ENCODE data around the gene ZNF70. TPM values are rescaled to one million over a fixed set of nuclear protein-coding genes. Genes with fewer than 3 reads are reported as not detected.

ZNF70 gene
- total RNA-seq, 1 donor from 2014 or later: 7.8 TPM

DNA sequence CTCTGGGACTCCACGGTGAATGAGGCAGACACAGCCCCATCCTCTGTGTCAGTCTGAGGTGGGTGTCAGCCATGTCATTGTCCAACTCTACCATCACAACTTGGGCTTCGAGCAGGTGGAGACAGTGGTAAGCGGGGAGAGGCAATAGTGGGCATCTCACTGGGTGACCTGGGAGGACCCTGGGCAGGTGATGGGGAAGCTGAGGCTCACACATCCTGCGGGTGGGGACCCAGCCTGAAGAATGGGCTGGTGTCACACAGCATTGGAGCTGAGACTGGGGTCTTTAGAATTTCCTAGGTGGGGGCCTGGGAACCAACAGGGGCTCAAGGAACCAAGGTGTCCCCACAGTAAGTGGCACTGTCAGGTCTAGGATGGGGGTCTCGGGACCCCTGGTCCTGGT, 28.8 kb upstream of the ZNF70 start:
- no peak for DNase-seq (ENCODE audit: low spot score)

DNA sequence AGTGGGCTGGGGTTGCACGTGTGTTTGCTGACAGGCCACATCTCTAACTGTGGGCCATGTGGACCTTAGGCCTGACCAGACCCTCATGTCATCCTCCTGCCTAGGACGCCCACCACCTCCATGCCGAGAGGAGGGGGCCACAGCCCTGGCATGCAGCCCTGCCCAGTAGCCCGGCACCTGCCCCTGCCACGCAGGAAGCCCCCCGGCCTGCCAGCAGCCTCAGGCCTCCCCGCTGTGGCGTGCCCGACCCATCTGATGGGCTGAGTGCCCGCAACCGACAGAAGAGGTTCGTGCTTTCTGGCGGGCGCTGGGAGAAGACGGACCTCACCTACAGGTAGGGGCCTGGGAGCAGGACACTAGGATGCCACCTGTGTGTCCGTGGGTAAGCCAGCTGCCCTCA, 28.2 kb upstream of the ZNF70 start:
- no peak for DNase-seq (ENCODE audit: low spot score)

DNA sequence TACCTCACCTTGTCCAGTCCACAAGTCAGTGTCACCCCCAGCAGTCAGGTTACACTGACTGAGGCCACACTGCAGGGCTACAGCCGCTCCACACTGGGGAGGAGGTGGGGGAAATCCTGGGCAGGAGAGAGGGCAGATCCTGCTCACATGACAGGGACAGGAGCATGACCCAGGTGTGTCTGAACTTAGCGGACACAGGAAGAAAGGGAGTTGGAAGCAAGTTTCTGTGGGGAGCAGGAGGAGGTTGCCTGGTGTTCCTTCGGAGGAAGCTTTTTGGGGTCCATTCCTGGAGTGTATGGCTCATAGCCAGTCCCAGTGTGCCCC, 27.6 kb upstream of the ZNF70 start:
- no peak for DNase-seq (ENCODE audit: low spot score)

DNA sequence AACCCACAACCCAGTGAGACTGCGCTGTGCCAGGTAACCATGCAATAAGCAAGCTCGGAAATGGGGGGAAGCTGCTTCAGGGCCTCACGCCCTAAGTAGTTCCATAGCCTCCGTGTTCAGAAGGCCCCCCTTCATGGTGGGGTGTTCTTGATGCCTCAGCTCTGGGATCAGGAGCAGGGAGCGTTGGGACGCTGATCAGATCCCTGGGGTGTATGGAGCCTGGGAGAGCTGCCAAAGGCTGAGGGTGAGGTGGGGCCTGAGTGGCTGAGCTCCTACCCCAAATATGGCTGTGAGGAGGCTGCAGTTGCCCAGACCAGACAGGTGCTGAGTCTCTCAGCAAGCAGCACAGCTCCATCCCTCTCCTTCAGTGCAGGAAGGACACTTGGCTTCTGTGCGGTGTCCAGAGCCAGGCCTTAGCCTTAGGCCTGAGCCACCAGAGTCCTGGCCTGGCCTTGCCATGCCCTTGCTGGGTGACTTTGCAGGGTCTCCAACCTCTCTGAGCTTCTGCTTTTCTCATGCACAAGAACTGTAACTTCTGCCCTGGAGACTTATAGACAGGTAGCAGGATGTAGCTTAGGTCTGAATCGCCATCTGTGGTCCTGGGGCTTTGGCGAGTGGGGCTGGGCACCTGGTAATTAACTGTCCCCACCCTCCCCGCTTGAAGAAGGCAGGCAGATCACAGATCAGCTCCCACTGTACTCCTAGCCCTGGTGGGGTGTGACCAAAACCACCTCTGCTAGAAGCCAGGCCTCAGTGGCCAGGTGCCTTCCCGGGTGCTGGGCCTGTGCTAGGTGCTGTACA, 27.1 kb upstream of the ZNF70 start:
- DNase-seq (ENCODE audit: low spot score): no peak

DNA sequence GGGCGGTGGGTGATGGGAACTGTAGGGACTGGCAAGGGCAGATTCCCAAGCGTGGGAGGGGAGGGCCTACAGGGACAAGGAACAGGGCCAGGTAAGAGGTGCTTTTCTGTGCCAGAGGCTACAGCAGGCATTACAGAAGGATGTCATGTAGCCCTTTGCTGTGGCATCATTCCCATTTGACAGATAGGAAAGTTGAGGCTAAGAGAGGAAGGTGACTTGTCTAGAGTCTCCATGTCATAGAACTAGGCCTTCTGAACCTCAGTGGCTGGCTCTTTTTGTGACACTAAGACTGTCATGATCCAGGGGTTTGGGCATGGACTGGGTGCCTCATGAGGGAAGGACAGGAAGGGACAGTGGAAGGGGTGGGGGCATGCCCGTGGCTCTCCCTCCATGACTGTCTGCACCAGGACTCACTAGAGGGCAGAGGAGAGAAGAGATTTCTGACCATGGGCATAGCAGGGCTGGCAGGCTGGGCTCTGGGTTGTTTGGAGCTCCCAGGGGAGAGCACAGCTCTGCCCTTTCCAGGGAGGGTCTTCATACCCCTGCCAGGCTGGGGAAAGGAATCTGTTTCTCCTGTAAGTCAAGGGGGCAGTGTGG, 25.0 kb upstream of the ZNF70 start:
- no peak for DNase-seq (ENCODE audit: low spot score)

DNA sequence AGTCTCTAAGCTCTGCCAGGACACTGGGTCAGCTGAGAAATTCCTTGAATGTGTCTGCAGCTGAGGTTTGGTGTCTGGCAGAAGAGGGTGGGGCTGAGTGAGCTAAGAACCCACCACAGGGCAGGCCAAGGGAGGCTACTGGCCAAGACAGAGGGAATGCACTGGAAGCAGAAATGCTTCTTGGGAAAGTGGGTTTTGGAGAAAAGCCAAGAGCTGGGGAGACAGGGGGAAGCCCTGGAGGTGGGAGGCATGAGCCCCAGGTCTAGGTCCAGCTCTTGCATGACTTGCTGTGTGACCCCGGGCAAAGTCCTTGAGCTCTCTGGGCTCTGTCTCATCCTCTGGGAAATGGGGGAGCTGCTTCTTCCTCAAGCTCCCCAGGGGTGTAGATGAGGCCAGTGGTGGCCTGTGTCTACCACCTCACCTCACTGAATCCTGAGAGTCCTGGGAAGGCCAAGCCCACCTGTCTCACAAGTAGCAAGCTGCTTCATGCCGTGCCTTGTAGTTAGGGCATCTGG, 24.1 kb upstream of the ZNF70 start:
- DNase-seq (ENCODE audit: low spot score): no peak

DNA sequence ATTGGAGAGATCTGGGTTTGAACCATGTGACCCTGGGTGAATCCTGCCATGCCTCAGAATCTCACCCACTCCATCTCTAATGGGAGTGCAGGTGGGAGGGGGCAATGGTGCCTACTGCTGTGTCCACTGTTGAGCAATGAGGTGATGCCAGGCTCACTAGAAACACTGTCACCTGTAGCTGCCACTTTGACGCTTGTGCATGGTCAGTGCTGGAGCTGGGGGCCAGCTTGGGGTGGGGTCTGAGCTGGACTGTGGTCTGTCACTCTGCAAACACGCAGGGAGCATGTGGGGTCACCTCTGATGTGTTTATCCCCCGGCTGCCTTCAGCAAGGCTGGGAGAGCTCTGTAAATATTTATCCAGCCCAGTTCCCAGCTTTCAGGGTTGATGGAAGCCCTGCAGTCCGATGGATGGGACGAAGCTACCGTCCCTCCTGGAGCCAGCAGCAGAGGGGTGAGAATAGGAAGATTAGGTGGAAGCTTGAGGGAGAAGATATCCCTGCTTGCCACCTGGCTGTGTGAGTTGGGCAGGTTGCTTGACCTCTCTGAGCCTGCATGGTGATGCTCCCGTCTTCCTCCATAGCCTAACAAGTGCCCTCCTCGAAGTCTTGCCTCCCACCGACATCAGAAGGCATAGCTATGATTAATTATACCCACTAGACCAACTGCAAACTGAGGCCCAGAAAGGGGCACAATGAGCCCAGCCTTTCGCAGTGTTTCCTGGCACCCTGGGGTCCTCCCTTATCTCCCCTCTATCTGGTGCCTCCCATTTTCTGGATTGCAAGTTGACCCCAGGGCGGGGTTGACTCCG, 23.4 kb upstream of the ZNF70 start:
- DNase-seq (ENCODE audit: low spot score): no peak

DNA sequence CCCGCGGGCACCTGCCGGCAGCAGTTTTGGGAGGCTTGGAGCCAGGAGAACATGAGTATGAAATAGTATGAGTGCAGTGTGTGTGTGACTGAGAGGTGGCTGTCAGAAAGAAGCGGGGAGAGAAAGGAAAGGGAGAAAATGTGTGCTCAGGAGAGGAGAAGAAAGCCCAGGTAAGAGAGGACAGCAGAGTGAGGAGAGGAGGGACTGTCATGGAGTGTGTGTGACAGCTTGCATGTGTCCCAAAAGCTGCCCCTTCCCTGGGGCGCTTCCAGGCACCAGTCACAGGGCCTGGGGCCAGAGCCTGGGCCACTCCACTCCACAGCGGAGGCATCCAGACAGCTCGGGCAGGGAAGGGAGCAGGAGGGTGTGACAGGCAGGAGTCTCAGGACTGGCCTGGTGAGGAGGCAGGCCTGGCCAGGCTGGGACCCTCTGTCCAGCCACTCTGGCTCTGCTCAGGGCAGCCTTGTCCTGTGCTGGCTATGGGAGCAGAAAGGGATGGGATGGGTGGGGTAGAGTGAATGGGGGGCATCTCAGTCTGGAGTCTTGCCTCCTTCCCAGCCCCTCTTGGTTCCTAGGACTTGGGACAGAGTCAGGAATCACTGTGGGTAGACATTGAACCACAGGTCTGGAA, 22.7 kb upstream of the ZNF70 start:
- no peak for DNase-seq (ENCODE audit: low spot score)

DNA sequence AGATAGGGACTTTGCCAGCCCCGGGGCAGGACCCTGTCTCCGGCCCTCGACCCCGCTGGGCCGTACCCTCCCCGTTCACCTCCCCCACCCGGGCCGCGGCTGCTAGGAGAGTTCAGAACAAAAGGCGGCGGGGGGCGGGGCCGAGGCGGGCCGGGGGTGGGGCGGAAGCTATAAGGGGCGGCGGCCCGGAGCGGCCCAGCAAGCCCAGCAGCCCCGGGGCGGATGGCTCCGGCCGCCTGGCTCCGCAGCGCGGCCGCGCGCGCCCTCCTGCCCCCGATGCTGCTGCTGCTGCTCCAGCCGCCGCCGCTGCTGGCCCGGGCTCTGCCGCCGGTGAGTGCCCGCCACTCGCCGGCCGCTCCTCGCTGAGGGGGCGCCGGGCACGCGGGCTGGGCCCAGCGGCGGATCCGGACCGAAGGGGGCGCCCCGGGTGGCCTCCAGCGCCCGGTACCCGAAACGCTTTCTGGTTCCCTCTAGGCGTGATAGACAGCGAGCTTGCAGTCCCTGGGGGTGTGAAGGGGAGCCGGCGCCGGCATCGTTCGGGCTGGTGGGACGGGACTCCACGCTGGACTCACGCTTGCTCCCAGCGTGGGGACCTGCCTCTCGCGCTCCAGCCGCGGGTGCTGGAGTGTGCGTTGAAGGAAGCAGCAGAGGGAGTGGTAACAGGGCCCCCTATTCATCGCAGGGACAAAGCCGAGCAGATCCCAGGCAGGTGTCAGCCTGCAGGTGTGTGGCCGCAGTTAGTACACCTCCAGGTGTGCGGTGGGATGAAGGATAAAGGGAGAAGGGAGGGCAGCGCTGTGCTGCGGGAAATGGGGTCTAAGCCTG, 21.9 kb upstream of the ZNF70 start, which contains the start of gene MMP11:
TSS of gene MMP11 (plus strand) at position 201 of the 825 bp plus-strand sequence. CDS start at position 223, 22 bp downstream.
- DNase-seq (ENCODE audit: low spot score): no peak

DNA sequence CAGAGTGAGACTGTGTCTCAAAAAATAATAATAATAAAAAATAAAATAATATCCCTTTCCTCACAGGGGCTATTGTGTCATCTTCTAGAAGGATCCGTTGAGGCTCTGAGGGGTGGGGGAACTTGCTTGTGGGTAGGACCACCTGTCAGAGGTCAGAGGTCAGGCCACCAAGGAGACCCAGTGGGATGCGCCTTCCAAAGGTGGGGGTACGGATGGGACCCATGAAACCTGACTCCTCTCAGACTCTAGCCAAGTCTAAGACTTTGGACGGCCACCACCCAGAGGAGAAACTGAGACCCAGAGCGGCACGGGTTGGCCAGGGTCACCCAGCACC, 21.4 kb upstream of the ZNF70 start:
- no peak for DNase-seq (ENCODE audit: low spot score)

DNA sequence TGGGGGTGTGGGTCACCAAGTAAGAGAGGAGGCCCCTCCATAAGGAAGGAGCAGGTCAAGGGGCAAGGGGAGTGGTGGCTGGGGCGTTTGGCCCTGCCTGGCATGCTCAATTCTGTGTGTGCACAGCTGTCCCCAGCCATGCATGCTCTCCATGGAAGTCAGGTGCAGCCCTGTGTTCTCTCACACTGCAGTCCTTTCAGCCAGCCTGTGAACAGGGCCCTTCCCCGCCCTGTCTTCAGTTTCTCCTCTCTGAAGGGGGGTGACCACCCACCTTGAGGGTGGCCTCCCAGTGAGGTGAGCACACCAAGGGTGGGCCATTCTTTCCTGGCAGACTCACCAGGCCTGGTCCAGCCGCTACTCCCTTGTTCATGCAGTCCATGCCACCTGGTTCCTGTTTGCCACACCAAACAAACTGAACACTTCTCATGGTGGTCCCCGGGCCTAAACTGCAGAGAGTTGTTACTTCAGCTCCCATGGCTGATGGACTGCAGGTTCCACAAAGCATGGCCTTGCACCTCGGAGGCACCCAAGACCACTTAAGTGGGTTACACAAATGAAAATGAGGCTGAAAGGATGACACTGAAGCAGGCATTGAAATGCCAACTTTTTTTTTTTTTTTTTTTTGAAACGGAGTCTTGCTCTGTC, 18.5 kb upstream of the ZNF70 start:
- DNase-seq (ENCODE audit: low spot score): no peak

DNA sequence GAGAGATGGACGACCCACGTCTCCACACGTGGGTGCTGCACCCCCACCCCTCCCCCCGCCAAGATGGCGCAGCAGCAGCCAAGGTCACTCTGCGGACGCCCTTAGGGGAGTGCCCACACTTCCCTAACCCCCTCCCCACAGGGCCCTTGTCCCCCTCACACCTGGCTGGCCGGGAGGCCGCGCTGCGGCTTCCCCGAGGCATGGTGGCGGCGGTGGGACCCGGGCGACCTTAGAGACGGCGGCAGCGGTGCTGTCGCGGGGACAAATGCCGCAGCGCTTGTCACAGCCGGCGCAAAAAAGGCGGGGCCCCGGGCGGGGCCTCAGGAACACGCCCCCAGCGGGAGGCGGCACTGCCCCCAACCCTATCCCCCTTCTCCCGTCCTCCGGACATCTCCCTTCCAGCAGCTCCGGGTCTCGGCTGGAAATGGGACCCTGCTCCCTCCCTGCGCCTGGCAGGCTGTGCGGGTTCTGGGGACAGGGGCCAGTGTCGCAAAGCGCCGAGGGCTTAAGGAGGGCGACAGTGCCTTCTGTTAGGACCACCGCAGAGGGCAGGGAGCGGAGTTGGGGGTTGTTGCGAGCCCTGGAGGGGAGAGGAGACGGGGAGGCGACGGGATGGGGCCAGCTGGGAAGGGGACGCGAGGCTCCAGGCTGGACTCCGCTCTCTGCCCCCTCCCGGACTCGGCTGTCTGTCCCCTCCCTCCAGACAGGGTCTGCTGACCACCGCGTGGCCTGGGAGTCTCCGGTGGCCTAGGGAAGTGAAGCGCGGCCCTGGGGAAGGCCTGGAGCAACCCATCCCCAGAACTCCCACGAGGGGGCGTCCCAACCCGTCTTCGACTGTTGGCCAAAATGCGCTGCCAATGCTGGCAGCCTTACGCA, 17.0 kb upstream of the ZNF70 start, which contains the start of gene CHCHD10:
TSS of gene CHCHD10 (minus strand) at position 300 of the 876 bp plus-strand sequence. CDS start at position 202, 98 bp downstream.
- peak; percentile 96 for DNase-seq (ENCODE audit: low spot score)

DNA sequence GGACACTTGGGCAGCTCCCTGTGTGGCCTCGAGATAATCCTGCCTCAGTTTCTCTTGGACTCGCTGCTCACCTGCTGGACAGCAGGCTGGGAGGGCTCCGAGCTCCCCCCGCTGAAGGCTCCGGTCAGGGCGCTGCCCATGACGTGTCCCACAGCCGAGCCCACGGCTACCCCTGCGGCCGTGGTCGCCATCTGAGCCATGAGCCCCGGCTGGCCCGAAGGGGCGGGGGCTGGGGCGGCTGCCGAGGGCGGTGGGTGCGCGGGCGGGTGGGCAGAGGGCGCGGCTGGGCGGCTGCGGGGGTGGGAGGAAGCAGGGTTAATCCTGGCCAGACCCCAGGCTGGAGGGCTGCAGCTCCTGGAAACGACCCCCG, 16.4 kb upstream of the ZNF70 start:
- no peak for DNase-seq (ENCODE audit: low spot score)

DNA sequence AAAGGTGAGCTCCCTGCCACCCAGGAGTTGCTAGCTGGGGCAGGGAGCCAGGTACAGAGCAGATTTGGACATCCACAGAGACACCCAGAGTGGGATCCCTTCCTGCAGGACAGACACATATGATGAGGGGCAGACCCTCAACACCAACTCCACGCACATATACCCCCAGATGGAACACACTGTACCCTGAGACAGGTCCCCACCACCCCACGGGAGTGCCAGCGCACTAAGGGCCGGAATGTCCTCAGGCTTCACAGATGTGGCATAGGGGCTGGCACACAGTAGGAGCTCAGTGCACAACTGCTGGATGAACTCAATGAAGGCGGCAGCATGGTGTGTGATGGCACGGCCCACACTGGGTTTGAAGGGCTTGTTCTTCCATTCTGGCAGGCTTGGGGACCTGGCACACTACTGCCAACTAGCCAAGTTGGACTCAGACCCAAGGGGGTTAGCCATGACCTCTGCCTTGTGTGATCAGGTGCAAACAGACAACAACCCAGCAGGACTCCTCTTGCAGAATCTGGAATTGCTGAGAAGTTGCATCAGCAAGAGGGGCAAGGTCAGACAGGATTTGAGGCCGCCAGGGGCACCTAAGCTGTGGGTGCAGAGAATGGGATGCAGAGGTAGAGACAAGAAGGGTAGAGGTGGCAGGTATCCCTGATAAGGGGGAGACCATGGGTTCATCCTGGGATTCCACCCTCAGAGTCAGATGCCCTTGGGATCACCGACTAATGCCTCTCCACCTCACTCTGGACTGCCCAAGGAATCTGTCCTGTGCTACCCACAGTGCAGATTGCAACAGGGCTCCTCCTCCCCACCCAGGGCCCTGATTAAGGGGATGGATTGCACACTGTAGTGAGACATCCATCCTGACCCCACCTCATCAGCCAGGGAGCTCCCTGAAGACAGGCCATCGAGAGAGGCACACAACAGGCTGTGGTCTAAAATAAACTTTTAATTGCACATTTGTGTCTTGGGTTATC, 14.3 kb upstream of the ZNF70 start:
- no peak for DNase-seq (ENCODE audit: low spot score)

DNA sequence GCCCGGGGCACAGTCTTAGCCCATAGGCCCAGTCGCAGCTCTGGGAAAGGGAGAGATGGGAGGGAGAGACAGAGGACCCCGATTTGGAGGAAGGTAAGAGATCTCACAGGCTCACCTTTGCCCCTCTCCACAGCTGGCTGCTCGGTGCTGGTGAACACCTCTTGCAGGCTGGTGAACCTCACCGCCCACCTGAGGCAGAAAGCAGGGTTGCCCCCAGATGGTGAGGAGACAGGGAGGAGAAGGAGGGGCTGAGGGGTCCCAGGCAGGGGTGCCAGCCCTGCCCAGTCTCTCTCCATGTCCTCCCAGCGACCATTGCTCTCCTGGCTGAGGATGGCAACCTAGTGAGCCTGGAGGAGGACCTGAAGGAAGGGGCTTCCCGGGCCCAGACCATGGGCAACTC, 13.0 kb upstream of the ZNF70 start:
- no peak for DNase-seq (ENCODE audit: low spot score)

DNA sequence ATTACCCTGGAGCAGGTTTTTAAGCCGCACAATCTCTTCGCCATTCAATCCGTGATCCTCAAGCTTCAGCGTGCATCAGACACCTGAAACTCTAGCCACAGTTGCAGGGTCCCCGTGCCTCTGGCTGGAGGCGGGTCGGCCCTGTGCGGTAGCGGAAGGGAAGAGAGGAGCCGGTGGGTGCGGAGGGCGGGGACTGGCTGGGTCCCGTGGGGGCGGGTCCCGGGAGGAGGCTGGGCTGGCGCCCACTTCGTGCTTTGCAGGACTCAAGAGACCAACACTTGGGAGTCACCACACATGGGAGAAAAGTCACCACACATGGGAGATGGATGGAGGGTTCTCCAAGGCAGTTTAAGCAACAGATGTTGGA, 12.7 kb upstream of the ZNF70 start:
- no peak for DNase-seq (ENCODE audit: low spot score)

DNA sequence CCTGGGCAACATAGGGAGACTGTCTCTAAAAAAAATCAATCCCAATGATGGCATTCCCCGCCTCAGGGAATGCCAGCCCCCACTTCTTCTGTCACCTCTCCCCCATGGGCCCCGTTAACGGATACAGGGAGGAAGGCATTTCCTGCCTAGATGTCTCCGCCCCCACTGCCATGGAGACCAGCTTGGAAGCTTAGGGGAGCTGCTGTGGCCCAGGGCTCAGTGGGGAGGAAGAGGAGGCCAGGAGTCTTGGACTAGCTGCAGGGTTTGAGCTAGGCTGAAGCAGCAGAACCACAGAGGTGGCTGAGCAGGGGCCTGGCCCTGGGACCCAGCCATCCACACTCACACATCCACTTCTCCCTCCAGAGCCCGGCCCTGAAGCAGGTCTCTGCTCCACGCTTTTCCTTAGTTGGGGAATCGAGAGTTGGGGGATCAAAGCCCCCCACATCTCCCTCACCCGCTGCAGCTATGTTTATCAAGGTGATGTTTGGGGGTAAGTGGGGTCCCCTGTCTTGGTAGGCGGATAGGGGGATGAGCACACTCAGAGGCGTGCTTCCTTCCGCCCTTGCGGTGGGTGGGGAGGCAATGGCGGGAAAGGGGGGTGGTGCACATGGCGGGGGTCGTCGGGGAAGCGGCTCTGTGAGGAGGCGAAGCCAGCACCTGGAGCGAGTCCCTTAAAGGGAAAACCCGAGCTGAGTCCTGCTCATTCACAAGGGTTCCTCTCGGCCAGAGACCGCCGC, 12.1 kb upstream of the ZNF70 start, which contains the start of gene C22orf15:
TSS of gene C22orf15 (plus strand) at position 149 of the 737 bp plus-strand sequence. CDS start at position 466, 317 bp downstream.
- DNase-seq (ENCODE audit: low spot score): no peak

Data from mesenteric fat pad (tissue), 1 donor.